GM23338 (cell line): ENCODE measurements around the gene DYSF. TPM values are rescaled to one million over a fixed set of nuclear protein-coding genes. Genes with fewer than 3 reads are reported as not detected.

Source experiments
- ATAC-seq: fragments of 200-7000 bp; cut with Tn5 transposase; 3 replicates; pipeline ENCODE4 v1.9.1; 2020
- DNase-seq: peaks from one replicate; pipeline ENCODE4 v3.0.0-alpha.2; 2015; ENCODE audit warnings: low spot score
- H2AFZ ChIP-seq: fragments of 200-600 bp; sonication (generic); 2 replicates; pipeline ENCODE4 v1.8.0; 2016; ENCODE audit warnings: antibody characterized with exemption, mild to moderate bottlenecking, moderate library complexity
- H3F3A ChIP-seq: fragments of 200-600 bp; sonication (generic); replicated peaks from 2 replicates; pipeline ENCODE4 v1.8.0; 2017; ENCODE audit warnings: antibody characterized with exemption, mixed run types, low read depth
- H3K27ac ChIP-seq: fragments of 200-600 bp; sonication (generic); 2 replicates; pipeline ENCODE4 v1.6.1; 2016; ENCODE audit warnings: low read depth
- H3K27me3 ChIP-seq: fragments of 200-600 bp; sonication (generic); 2 replicates; pipeline ENCODE4 v1.8.0; 2016; ENCODE audit warnings: mild to moderate bottlenecking, mixed run types, moderate library complexity; ENCODE audit not compliant: insufficient read depth
- H3K36me3 ChIP-seq: fragments of 200-600 bp; sonication (generic); 2 replicates; pipeline ENCODE4 v1.8.0; 2016; ENCODE audit warnings: mild to moderate bottlenecking; ENCODE audit not compliant: insufficient read depth
- H3K4me1 ChIP-seq: fragments of 200-600 bp; sonication (generic); 2 replicates; pipeline ENCODE4 v1.8.0; 2016; ENCODE audit warnings: mild to moderate bottlenecking, moderate library complexity; ENCODE audit not compliant: insufficient read depth
- H3K4me2 ChIP-seq: fragments of 200-600 bp; sonication (generic); 2 replicates; pipeline ENCODE4 v1.7.1; 2017; ENCODE audit warnings: mixed run types
- H3K4me3 ChIP-seq: fragments of 200-600 bp; sonication (generic); 2 replicates; pipeline ENCODE4 v1.6.1; 2016; ENCODE audit warnings: mixed run types
- H3K79me2 ChIP-seq: fragments of 200-600 bp; sonication (generic); replicated peaks from 2 replicates; pipeline ENCODE4 v1.8.0; 2017; ENCODE audit warnings: mild to moderate bottlenecking; ENCODE audit not compliant: insufficient read depth
- H3K9me2 ChIP-seq: fragments of 200-600 bp; sonication (generic); 2 replicates; pipeline ENCODE4 v1.8.0; 2017; ENCODE audit not compliant: insufficient read depth
- H4K20me1 ChIP-seq: fragments of 200-600 bp; sonication (generic); replicated peaks from 2 replicates; pipeline ENCODE4 v1.8.0; 2017; ENCODE audit warnings: mild to moderate bottlenecking; ENCODE audit not compliant: insufficient read depth
- H3K27ac Mint-ChIP-seq: 2 replicates; pipeline ENCODE4 v1.8.0; 2020; ENCODE audit warnings: inconsistent platforms, mild to moderate bottlenecking, moderate library complexity, mixed read lengths
- H3K27me3 Mint-ChIP-seq: 3 replicates; pipeline ENCODE4 v1.8.0; 2022; ENCODE audit warnings: low read depth, mild to moderate bottlenecking, moderate library complexity, mixed read lengths, inconsistent platforms; ENCODE audit not compliant: insufficient read depth, poor library complexity
- H3K36me3 Mint-ChIP-seq: 3 replicates; pipeline ENCODE4 v1.8.0; 2021; ENCODE audit warnings: low read depth, mild to moderate bottlenecking, inconsistent platforms, moderate library complexity, mixed read lengths
- H3K4me1 Mint-ChIP-seq: 3 replicates; pipeline ENCODE4 v1.8.0; 2020; ENCODE audit warnings: mild to moderate bottlenecking, inconsistent platforms, mixed read lengths
- H3K4me3 Mint-ChIP-seq: 3 replicates; pipeline ENCODE4 v1.8.0; 2021; ENCODE audit warnings: moderate library complexity, mild to moderate bottlenecking, inconsistent platforms, mixed read lengths
- H3K9me3 Mint-ChIP-seq: 3 replicates; pipeline ENCODE4 v1.8.0; 2020; ENCODE audit warnings: moderate library complexity, mild to moderate bottlenecking, inconsistent platforms, mixed read lengths
- CREB1 ChIP-seq: fragments of 250-450 bp; sonication (Bioruptor Pico); IDR thresholded peaks from 2 replicates; pipeline ENCODE4 v1.5.0; 2020; ENCODE audit warnings: low read depth, mild to moderate bottlenecking, moderate library complexity
- CTCF ChIP-seq, 2 experiments: fragments of 200-600 bp in 1 of 2; sonication (generic) in 1 of 2; conservative IDR thresholded peaks; 2 replicates each; pipeline versions ENCODE4 v1.5.1 to v1.6.1; 2016 to 2017; ENCODE audit warnings: antibody characterized with exemption in 2 of 2, low read depth in 2 of 2, mild to moderate bottlenecking in 2 of 2, moderate library complexity in 1 of 2
- EZH2 ChIP-seq: fragments of 200-600 bp; sonication (generic); IDR thresholded peaks from one replicate; pipeline ENCODE4 v1.8.0; 2017; ENCODE audit warnings: antibody characterized with exemption, mild to moderate bottlenecking, low read depth; ENCODE audit not compliant: unreplicated experiment
- EZH2phosphoT487 ChIP-seq: fragments of 200-600 bp; sonication (generic); IDR thresholded peaks from one replicate; pipeline ENCODE4 v1.8.1; 2018; ENCODE audit warnings: antibody characterized with exemption; ENCODE audit not compliant: unreplicated experiment
- JUNB ChIP-seq: IDR thresholded peaks from one replicate; pipeline ENCODE4 v1.6.1; 2016; ENCODE audit warnings: antibody characterized with exemption; ENCODE audit not compliant: unreplicated experiment
- NANOG ChIP-seq: IDR thresholded peaks from 2 replicates; pipeline ENCODE4 v1.6.1; 2016; ENCODE audit warnings: antibody characterized with exemption, borderline replicate concordance
- POLR2AphosphoS5 ChIP-seq: IDR thresholded peaks from 2 replicates; pipeline ENCODE4 v1.6.1; 2016; ENCODE audit warnings: antibody characterized with exemption, low read depth
- REST ChIP-seq: IDR thresholded peaks from one replicate; pipeline ENCODE4 v1.6.1; 2018; ENCODE audit warnings: antibody characterized with exemption; ENCODE audit not compliant: unreplicated experiment
- STAT1 ChIP-seq: IDR thresholded peaks from one replicate; pipeline ENCODE4 v1.6.1; 2016; ENCODE audit warnings: antibody characterized with exemption; ENCODE audit not compliant: unreplicated experiment
- ZNF114 ChIP-seq: fragments of 250-450 bp; sonication (Bioruptor Pico); IDR thresholded peaks from 2 replicates; pipeline ENCODE4 v1.5.0; 2020; ENCODE audit warnings: mild to moderate bottlenecking, moderate library complexity
- ZNF331 ChIP-seq: fragments of 250-450 bp; sonication (Bioruptor Pico); IDR thresholded peaks from 2 replicates; pipeline ENCODE4 v1.5.0; 2020; ENCODE audit warnings: low read depth, mild to moderate bottlenecking, moderate library complexity
- ZNF462 ChIP-seq: fragments of 250-450 bp; sonication (Bioruptor Pico); IDR thresholded peaks from 2 replicates; pipeline ENCODE4 v1.5.0; 2020; ENCODE audit warnings: mild to moderate bottlenecking, moderate library complexity
- polyA plus RNA-seq: library from polyadenylated mRNA; unstranded; fragments of >200 nt; fragmentation: Nextera tagmentation; extraction: Ambion mirVana; gene quantifications from 2 replicates; pipeline ENCODE4 v1.2.1, GENCODE V29; 2016
- total RNA-seq: library from RNA; depleted of rRNA; stranded (reverse); fragments of >200 nt; shearing (Covaris generic); gene quantifications from 2 replicates; pipeline ENCODE4 v1.2.3, GENCODE V29; 2014
- TF ChIP-seq, protein P1 (sequence below): IDR thresholded peaks from 2 replicates; pipeline ENCODE4 v1.6.1; 2016; ENCODE audit warnings: antibody characterized with exemption

Gene DYSF
- total and polyA plus RNA-seq, 2 experiments from 2014 or later: 7.3 to 21.3 TPM

DNA sequence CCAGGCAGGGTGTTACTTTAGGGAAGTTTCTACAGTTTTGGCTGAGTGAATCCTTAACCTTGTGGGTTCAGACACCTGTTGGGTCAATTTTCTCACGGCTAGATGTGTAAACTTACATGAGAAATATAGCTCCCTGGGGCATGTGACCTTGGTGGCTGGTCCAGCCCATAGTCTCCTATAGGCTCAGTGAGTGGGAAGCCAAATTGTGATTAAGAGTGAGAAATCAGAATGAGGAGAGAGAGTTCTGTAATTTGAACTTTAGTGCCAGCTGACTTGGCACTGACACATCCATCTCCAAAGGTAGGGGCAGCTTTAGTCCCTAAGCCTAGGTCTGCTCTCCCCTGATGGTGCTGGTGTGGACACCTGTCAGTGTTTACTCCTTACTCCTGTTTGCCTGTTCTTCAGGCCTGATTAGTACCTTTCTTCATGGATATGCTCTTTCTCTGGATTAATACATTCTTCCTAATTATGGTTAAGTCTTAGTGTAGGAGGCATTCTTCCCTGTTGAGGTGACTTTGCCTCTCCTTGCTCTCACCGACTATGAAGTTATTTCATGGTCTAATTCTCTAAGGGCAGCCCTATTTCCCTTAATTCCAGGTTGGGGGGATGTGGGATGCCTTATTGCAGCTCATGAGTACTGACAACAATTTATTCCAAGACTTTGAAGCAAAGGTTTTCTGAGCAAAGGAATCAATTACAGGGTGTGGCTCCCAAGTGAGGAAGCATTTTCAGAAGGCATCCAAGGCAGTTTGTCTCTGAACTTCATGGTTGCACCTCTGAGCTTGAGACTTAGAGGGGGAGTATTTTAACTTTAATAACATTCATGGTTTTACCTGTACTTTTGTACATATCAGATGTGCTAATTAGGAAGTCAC, 177.3 kb downstream of the DYSF start:
- Histone ChIP-seq H2AFZ (no peak overlapping the region), H3K79me2 (no peaks in the 10 kb centered on the region), H3K36me3 (no peaks in the 10 kb centered on the region), H3K4me3 (no peak overlapping the region), H3K27ac (no peak overlapping the region), H3K27me3 (no peaks in the 10 kb centered on the region), H4K20me1 (no peaks in the 10 kb centered on the region), H3K9me2 (0 out of 2 replicates have a peak, but pooled peaks cover 3% of the 10 kb centered on the region), H3F3A (no peaks in the 10 kb centered on the region), H3K4me2 (no peak overlapping the region), H3K4me1 (no peaks in the 10 kb centered on the region)
- Mint-ChIP-seq H3K9me3 (no peaks in the 10 kb centered on the region), H3K36me3 (no peaks in the 10 kb centered on the region), H3K4me3 (no peak overlapping the region), H3K4me1 (peaks cover 8% of the 10 kb centered on the region), H3K27ac (no peak overlapping the region), H3K27me3 (peaks cover 2% of the 10 kb centered on the region)
- TF ChIP-seq CREB1 (CRISPR knock-in tag) (no peak), ZNF331 (CRISPR knock-in tag) (no peak), CTCF (conservative IDR thresholded peaks at IDR 0.05; ENCODE audit: low read depth in 2 of 2) (no peak), EZH2phosphoT487 (no peak), POLR2AphosphoS5 (no peak), REST (no peak), ZNF462 (no peak), EZH2 (no peak), NANOG (no peak), JUNB (no peak), STAT1 (no peak), ZNF114 (no peak)
- TF ChIP-seq, protein P1, sequence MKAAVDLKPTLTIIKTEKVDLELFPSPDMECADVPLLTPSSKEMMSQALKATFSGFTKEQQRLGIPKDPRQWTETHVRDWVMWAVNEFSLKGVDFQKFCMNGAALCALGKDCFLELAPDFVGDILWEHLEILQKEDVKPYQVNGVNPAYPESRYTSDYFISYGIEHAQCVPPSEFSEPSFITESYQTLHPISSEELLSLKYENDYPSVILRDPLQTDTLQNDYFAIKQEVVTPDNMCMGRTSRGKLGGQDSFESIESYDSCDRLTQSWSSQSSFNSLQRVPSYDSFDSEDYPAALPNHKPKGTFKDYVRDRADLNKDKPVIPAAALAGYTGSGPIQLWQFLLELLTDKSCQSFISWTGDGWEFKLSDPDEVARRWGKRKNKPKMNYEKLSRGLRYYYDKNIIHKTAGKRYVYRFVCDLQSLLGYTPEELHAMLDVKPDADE: no peak
- DNase-seq: no peak
- no peak for ATAC-seq
